Measurements from ENCODE around the gene ARAP2.

DNA sequence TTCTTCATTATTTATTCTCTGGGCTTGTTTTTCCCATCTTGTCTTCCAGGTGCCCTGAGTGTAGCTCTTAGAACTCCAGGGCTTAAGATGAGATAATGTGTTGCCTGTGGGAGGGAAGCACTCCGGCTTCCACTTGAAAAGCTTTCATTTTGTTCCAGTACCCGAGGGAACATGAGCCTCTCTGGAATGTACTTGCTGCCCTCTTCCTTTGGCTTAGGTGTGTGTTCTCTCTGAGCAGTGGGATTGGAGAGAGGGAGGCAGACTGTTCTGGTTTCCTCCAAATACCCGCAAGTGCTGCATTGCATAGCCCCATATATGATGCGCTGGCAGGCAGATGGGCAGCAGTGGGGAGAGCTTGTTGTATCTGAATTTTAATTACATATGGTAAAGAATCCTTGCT is 36.2 kb upstream of the ARAP2 start:
- TF ChIP-seq, protein P1, sequence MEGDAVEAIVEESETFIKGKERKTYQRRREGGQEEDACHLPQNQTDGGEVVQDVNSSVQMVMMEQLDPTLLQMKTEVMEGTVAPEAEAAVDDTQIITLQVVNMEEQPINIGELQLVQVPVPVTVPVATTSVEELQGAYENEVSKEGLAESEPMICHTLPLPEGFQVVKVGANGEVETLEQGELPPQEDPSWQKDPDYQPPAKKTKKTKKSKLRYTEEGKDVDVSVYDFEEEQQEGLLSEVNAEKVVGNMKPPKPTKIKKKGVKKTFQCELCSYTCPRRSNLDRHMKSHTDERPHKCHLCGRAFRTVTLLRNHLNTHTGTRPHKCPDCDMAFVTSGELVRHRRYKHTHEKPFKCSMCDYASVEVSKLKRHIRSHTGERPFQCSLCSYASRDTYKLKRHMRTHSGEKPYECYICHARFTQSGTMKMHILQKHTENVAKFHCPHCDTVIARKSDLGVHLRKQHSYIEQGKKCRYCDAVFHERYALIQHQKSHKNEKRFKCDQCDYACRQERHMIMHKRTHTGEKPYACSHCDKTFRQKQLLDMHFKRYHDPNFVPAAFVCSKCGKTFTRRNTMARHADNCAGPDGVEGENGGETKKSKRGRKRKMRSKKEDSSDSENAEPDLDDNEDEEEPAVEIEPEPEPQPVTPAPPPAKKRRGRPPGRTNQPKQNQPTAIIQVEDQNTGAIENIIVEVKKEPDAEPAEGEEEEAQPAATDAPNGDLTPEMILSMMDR (IDR thresholded peaks at IDR 0.05; ENCODE audit: low read depth, low read length): no peak
- TF ChIP-seq EZH2phosphoT487 (IDR thresholded peaks at IDR 0.05; ENCODE audit: low read depth): no peak
